GM21528 (cell line): ENCODE measurements around the gene CES4A.
"Not testable (repeated sequence)": the region's sequence is repeated elsewhere in the genome, so short reads cannot be mapped to it uniquely, and the experiment has no call there.

Experiments used
- ATAC-seq: cut with Tn5 transposase; IDR thresholded peaks from one replicate; pipeline ENCODE4 v1.9.1; 2021; ENCODE audit warnings: mild to moderate bottlenecking, moderate library complexity; ENCODE audit not compliant: unreplicated experiment, low FRiP score

Gene CES4A

DNA sequence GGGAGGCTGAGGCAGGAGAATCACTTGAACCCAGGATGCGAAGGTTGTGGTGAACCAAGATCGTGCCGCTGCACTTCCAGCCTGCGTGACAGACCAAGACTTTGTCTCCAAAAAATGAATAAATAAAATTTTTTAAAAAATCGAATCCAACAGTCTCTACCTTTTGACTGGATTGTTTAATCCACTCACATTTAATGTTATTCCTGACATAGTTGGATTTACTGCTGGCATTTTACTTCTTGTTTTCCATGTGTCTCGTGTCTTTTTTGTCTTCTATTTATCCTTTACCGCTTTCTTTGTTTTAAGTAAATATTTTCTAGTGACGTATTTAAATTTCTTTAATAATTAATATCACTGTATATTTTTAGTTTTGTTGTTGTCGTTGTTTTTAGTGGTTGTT lies 5.4 kb upstream of the CES4A start:
- no peak for ATAC-seq

DNA sequence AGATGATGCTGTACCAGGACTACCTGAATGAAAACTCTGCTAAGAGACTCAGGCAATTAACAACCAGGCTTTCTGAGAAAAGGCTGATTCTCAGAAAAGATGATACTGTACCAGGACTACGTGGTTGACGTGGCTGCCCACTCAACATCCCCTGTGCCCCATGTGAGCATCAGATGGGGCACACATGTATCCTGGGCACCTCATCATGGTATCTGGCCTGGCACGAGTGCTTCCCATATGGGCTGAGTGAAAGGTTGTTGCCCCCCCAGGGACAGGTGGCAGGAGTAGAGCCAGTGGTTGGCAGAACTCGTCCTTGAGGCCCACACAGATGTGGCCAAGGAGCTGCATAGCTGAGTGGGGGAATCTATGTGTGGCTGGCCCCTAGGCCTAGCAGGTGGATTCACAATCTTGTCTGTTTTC lies 3.5 kb upstream of the CES4A start:
- ATAC-seq, result no peak

DNA sequence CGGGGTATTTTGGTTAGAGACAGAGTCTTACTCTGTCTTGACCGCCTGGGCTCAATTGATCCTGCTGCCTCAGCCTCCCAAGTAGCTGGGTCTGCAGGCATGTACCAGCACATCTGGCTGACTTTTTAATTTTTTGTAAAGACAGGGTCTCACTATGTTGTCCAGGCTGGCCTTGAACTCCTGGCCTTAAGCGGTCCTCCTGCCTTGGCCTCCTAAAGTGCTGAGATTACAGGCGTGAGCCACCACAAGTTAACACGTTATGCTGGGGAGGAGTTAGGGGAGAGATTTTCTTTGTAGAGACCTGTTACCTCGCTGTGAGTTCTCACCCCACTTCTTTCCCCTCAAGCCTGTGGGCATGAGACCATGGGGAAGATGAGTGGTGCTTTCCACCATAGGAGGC lies 1.8 kb upstream of the CES4A start:
- ATAC-seq, result no peak

DNA sequence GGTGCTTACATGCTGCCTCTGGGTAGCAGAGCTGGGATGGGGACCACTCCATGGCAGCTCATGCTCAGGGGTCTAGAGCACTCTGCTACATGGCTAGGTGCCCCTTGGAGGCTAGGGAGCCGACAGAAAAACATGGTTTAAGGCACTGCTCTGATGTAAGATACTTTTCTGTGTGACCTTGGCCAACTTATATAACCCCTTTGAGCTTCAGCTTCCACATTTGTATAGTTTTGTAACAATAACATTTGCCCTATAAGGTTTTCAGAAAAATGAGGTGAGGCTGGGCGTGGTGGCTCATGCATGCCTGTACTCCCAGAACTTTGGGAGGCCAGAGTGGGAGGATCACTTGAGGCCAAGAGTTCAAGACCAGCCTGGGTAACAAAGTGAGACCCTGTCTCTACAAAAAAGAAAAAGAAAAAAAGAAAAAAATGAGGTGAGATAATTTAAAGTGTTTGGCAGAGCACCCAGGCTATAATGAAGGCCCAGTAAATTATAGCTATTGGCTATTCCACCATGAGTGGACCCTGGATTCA lies 3.2 kb downstream of the CES4A start:
- no peak for ATAC-seq

DNA sequence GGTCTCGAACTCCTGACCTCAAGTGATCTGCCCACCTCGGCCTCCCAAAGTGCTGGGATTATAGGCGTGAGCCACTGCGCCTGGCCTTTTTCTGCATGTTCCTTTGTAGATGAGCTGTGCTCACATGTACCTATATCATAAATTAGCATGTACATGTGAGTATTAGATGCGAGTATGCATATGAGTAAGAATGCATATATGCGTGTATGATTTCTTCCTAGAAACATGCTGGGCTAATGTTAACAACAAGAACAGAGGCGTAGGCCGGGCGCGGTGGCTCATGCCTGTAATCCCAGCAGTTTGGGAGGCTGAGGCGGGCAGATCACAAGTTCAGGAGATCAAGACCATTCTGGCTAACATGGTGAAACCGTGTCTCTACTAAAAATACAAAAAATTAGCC lies 5.2 kb downstream of the CES4A start:
- ATAC-seq, result not testable (repeated sequence)

DNA sequence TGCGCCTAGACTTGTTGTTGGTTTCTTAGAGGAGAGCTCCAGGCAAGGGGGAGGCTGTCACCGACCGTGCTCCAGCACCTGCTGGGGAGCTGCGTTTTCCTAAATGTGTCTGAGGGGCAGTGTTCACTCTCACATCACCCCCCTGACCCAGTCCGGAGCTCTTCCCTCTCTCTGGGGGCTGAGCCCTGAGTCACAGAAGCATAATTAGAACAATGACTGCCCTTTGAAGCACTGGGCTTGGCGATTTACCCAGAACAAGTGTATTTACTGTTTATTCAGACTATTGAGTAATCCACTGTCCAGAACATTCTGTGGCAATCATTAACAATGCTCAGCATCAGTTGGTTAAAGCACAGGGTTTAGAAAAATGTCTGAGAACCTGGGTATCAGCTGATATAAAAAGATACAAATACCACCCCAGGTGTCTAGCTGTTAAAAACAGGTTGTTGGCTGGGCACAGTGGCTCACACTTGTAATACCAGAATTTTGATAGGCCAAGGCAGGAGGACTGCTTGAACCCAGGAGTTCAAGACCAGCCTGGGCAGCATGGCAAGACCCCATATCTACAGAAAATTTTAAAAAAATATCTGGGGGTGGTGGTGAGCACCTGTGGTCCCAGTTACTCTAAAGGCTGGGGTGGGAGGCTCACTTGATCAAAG lies 8.1 kb downstream of the CES4A start:
- no peak for ATAC-seq

DNA sequence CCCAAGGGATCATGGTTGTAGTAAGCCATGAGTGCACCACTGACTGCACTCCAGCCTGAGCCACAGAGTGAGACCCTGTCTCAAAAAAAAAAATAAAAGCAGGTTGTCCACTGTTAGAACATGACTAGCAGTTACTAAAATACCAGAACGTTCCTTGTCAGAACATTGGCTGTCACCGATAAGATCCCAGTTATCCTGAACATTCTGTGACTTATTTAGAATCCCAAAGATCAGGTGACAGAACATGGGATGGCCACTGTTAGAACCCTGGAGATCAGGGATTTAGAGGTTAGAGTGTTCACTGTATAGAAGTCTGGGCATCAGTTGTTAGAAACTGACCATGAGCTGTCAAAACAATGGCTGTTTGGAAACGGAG lies 8.6 kb downstream of the CES4A start:
- ATAC-seq, result no peak

DNA sequence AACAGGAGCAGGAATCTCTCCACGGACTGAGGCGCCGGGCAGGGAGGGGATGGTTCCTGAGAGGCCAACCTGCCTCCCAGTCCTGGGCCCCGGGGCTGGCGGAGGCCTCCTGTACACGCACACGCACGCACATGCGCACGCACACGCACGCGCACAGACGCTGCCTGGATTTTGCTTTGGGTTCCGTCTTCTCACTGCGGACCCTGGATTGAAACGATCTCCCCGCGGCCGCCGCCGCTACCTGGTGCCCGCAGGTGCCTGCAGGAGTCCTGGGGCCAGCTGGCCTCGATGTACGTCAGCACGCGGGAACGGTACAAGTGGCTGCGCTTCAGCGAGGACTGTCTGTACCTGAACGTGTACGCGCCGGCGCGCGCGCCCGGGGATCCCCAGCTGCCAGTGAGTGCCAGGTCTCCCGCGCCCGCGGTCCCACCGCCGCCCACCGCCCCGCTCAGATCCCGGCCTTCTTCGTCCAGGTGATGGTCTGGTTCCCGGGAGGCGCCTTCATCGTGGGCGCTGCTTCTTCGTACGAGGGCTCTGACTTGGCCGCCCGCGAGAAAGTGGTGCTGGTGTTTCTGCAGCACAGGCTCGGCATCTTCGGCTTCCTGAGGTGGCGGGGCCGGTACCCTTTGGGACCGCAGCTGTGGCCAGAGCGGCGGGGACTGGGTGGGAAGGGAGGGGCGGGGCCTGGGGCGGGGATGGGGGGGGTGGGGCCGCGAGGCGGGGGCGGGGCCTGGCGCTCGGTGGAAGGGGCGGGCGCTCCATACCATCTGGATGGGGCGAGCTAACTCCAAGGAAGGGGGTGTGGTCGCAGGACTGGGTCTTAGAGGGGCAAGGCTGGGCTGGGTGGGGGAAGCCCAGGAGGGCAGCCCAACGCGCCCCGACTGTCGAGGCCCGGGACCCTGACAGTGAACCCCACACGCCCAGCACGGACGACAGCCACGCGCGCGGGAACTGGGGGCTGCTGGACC lies 12.3 kb downstream of the CES4A start:
- ATAC-seq, result no peak

DNA sequence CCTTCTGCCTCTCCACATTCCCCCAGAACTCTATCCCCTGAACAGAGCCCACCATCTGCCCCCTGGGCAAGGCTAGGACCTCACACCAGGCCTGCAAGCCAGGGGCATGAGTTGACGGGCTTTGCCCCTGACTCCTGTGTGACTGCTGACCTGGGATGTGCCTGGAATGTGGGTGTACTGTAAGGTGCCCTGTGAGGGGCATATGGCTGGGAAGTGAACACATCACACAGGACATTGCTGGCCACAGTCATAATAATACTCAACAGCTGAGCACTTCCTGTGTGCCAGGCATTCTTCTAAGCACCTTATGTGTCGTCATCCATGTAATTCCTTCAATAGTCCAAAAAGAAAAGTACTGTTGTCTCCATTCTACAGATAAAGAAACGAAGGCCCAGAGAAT lies 13.3 kb downstream of the CES4A start:
- ATAC-seq, result no peak

DNA sequence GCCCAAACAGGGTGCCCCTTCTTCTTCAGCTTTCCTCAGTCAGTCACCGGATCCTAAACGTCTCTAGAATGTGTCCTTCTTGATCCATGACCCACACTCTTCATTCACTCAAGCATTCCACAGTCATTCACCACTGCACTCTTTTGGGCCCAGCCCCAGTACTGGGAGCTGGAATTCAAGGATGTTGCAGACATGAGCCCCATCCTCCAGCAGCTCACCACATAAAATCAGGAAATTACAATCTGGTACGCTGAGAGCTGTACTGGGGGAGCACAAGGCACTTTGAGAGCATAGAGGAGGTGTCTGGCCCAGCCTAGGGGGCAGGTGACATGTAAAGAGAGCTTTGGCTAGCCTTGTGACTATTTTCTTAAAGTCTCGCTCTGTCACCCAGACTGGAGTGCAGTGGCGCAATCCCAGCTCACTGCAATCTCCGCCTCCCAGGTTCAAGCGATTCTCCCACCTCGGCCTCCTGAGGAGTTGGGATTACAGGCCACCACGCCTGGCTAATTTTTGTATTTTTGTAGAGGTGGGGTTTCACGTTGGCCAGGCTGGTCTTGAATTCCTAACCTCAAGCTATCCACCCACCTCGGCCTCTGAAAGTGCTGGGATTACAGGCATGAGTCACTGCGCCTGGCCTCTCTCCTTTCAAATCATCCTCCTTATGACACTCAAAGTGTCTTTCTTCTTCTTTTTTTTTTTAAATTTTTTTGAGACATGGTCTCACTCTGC lies 18.7 kb downstream of the CES4A start:
- ATAC-seq, result no peak

DNA sequence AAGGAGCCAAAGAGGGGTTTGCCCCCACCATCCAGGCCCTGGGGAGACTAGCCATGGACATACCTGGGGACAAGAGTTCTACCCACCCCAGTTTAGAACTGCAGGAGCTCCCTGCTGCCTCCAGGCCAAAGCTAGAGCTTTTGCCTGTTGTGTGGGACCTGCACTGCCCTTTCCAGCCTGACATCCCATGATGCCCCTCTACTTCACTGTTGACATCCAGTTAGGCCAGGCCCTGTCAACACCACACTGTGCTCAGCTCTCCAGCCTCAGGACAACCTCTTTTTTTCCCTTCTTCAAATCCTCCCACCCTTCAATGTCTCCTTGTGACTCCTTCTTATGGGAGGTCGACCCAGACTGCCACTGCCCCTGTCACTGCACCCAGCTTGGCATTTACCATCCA lies 20.8 kb downstream of the CES4A start:
- ATAC-seq, result no peak

DNA sequence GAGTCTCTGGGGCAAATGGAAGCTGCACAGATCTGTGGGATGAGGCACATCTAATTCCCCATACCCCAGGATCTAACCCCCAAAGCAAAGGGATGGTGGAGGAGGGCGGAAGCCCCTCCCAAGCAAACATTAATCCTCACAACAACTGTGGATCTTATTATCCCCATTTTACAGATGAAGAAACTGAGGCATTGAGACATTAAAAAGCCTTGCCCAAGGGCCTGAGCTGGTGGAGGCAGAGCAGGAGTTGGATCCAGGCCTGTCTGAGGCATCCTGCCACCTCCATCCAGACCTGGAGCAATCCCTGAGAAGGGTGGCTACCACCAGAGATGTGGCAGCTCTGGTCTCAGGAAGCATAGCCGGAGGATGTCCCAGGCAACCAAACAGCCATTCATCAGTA lies 22.9 kb downstream of the CES4A start:
- no peak for ATAC-seq

DNA sequence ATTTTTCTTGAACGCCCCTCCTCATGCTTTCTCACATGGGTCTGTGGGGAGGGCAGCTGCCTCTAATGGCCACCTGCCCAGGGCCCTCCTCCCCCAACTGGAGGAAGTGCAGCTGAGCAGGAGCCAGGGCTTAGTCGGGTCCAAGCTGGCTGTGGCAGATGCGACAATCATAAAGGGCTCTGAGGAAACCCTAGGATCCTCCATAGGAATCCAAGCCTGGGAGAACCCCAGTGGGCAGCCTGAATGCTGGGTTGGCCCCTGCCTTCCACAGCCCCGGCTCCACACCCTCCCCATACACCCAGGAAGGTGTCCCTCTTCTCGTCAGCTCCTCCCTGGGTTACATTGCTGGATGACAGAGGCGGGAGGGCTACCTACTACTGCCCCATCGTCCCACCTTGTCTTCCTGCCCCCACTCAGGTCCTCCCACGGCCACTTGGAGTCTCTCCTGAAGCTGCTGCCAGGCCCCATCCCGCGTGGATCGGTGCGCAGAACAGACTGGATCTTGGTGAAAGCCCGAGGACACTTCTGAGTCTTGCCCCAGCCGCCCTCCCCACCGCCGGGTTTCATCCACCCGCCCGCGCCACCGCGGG lies 24.9 kb downstream of the CES4A start:
- no peak for ATAC-seq

DNA sequence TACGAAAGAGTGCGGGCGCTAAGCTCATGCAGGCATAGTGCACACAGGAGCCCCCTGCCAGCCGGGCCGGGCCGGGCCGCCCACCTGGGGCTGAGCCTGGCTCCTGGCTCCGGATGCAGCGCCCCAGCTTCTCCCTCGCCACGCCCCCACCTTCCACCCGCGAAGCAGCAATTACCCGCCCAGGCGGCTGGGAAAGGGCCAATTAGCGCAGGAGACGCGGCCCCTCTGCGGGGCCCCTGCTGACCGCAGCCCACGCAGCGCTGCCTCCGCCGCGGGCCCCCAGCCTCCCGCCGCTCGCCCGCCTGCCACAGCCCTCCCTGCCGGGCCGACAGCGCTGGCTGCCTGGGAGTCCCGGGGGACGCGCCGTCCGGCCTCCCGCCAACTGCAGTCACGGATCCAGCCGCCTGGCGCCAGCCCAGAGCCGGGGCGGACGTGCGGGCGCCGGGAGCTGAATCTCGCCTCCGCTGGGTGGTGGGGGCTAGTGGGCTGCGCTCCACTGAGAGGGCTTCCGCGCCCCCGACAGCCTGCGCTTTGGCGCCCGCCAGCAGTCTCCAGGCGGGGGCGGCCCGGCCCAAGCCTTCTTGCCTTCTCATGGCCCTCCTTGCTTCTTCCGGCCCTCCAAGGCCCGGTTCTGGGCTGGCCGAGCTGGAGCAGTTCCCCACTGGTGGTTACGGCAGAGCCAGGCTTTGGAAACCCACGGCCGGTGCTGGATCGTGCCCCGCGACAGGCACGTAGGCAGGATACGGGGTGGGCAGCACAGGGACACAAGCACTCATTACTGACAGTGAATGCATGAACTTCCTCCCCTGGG lies 25.6 kb downstream of the CES4A start:
- no peak for ATAC-seq

DNA sequence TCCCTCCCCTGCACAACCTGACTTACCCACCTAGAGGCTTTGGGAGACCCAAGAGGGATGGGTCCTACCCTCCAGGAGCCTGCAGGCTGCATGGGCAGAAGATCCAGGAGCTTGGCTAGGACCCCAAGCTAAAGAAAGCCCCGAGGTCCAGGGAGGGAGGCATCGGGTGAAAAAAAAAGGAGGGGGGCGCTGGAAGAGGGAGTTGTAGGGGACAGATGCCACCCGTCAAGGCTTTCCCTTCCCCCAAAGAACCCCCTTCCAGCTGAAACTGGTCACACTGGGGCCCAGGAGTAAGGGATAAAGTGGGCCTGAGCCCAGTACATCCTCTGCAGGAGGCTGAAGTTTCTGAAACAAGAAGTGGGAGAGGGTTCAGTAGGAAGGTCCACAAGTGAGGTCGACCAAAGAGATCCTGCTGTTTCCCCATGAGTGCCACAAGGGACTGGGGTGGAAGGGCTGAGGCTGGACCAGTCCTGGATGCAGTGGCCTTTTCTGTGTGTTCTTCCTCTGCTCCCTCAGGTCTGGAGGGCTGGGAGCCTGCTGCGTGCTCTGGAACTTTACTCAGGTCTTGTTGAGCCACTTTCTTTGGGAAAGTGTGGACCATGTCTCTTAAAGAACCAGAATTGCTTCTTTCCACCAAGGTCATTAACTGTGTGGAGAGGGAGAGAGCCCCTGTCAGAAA lies 26.4 kb downstream of the CES4A start:
- ATAC-seq, result no peak

DNA sequence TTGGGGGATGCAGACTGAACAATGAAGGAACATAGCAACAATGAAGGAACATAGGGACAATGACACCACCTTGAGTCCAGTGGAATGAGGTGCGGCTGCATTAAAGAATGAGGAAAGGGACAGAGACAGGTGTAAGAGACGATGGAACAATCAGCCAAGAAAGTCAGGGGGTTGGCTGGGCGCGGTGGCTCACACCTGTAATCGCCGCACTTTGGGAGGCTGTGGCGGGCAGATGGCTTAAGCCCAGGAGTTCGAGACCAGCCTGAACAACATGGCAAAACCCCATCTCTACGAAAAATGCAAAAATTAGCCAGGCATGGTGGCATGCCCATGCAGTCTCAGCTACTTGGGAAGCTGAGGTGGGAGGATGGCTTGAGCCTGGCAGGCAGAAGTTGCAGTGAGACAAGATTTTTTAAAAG lies 26.9 kb downstream of the CES4A start:
- no peak for ATAC-seq

DNA sequence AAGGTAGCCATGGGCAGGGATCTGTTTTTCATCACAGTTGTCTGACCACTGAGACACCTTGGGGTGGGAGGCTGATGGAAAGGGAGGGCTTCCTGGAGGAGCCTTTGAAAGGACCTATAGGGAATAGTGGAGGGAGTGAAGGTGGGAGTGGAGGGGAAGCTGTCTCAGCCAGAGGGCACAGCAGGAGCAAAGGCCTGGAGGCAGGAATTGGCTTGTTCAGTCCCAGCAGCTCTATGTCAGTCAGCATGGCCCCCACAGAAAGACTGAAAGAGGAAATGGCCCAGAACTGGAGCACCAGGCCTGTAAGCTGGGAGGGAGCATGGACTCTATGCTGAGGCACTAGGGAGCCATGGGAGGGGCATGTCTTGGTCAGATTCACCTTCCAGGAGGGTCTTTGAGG lies 27.8 kb downstream of the CES4A start:
- no peak for ATAC-seq

DNA sequence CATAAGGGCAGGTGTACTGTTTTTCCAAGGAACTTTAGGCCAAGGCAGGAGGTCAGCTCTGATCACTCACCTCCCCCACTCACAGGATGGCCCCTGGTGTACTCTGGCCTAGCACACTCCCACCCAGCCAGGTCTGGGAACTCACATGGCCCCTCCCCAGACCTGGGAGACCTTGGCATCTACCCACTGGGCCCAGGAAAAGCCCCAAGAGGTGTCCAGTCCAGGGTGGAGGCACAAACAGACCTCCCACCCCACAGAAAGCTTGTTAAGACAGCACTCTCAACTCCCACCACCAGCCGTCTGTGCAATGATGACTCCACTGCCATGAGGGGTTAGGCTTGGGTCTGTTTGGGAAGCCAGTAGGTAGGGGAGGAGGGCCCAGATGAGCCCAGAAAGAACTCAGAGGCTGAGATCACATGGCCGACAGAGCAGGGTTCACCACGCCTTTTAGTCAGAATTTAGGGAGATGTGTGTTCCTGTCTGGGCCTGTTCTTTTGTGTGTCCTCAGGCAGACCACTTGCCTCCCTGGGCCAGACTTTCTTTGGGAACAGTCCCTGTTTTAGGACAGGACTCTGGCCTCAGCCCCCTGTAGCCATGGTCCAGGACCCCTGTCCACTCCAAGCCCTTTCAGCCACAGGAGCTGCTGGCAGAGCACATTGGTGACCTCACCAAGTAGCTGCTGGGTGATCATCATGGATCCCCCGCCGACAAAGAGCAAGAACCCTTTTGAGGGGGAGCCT lies 28.5 kb downstream of the CES4A start:
- ATAC-seq, result no peak

DNA sequence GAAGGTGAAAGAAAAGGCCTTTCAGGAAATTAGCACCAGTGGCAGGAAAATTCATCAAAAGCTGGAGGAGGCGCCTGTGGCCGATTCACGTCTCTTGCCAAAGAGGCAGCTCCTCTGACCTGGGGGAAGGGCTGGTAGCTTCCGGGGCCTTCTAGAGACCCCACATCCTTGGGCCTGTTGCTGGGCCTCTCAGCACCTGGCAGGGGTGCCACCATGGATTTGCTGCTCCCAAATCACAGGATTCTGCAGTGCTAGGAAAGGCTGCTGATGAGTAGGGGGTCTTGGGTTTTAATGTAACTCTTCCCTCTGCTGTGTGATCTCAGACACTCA lies 29.0 kb downstream of the CES4A start:
- ATAC-seq, result no peak
